ENCODE measurements around the gene MALSU1. TPM values are rescaled to one million over a fixed set of nuclear protein-coding genes. Genes with fewer than 3 reads are reported as not detected.

The MALSU1 gene
- polyA plus RNA-seq, 1 of the 3 experiments (the other 2 are of a cell fraction), result 102 TPM

- Histone ChIP-seq H3K36me3 (replicated peaks in 1 of 2; ENCODE audit: control insufficient read depth in 1 of 2, insufficient read depth in 2 of 2, low read length in 1 of 2) (peaks cover 25 to 62% of the 10 kb centered on the region in 2 experiments), H3K79me2 (ENCODE audit: insufficient read depth) (peaks cover 59% of the 10 kb centered on the region), H3K9ac (no peak overlapping the region; the same call in 1 of the 2 replicates), H4K20me1 (ENCODE audit: insufficient read depth) (peaks cover 5% of the 10 kb centered on the region; the same call in 1 of the 2 replicates), H3K27ac (ENCODE audit: low read depth in 2 of 2, low read length in 1 of 2) (peak overlapping the region in 1 of 2 experiments; percentile 99; a peak in 3 of 4 replicates), H3K4me1 (ENCODE audit: control insufficient read depth in 1 of 2, insufficient read depth in 2 of 2, low read depth in 1 of 2, low read length in 1 of 2) (peaks cover 8 to 33% of the 10 kb centered on the region in 2 experiments), H3K4me3 (ENCODE audit: low read depth in 2 of 2, low read length in 1 of 2) (no peak overlapping the region), H3F3A (replicated peaks; ENCODE audit: insufficient read depth) (peaks cover 53% of the 10 kb centered on the region), H2AFZ (ENCODE audit: low read depth) (no peak overlapping the region), H3K27me3 (ENCODE audit: insufficient read depth) (no peaks in the 10 kb centered on the region), H3K9me2 (no peaks in the 10 kb centered on the region), H3K4me2 (peak overlapping the region; percentile 65), H3K9me3 (peaks cover 2% of the 10 kb centered on the region; the same call in 1 of the 2 replicates)
- TF ChIP-seq MEF2A (IDR thresholded peaks at IDR 0.05; ENCODE audit: borderline replicate concordance, low read depth) (no peak), ZBTB33 (IDR thresholded peaks at IDR 0.05; ENCODE audit: borderline replicate concordance, low read depth) (no peak), GABPA (IDR thresholded peaks at IDR 0.05; ENCODE audit: low read depth) (no peak), RXRA (IDR thresholded peaks at IDR 0.05; ENCODE audit: borderline replicate concordance, low read depth) (no peak), RAD21 (IDR thresholded peaks at IDR 0.05; ENCODE audit: low read length) (no peak), POLR2AphosphoS5 (IDR thresholded peaks at IDR 0.05; ENCODE audit: low read depth, low read length) (no peak), JUND (IDR thresholded peaks at IDR 0.05) (no peak), TCF12 (IDR thresholded peaks at IDR 0.05) (no peak), PBX3 (IDR thresholded peaks at IDR 0.05) (no peak), USF2 (IDR thresholded peaks at IDR 0.05; ENCODE audit: borderline replicate concordance, low read depth, low read length) (no peak), ELF1 (IDR thresholded peaks at IDR 0.05) (no peak), CHD2 (IDR thresholded peaks at IDR 0.05; ENCODE audit: low read length, partially characterized antibody) (no peak), REST (IDR thresholded peaks at IDR 0.05; ENCODE audit: low read depth, low read length) (no peak)
- POLR2A ChIA-PET, result no interaction called here
- no peak for DNase-seq
- CTCF ChIA-PET, result interaction anchor here (1.5 to 1.6 kb wide), 2 partner anchors 13 to 69 kb away, joined by 3 to 4 read pairs; no protein-coding TSS in a partner anchor
Observed at GRCh38 chr7:23332193-23332592, 33.1 kb downstream of the MALSU1 start.
